Measurements from ENCODE around the gene CHMP2B. TPM values are rescaled to one million over a fixed set of nuclear protein-coding genes. Genes with fewer than 3 reads are reported as not detected.

Gene CHMP2B
- total RNA-seq, 4 donors from 2014 or later, result 33.5 to 41.6 (median 37.4) TPM

- H3K9me3 ChIP-seq, result peaks cover 0 to 8% (median 7%) of the 10 kb centered on the region in 3 donors
These were observed 27.5 kb upstream of the CHMP2B start for GRCh38 chr3:87199628-87200027.

GRCh38 chr3:87200060-87200647 lies 27.0 kb upstream of the CHMP2B start:
- WGBS, 2 donors, result 70 to 72% methylated on average over 3 of the region's 3 CpGs
- Histone ChIP-seq H3K27ac (no peak overlapping the region), H3K36me3 (no peaks in the 10 kb centered on the region), H3K9me3 (peaks cover 0 to 8% (median 7%) of the 10 kb centered on the region in 3 donors), H3K27me3 (no peaks in the 10 kb centered on the region), H3K4me1 (peaks cover 0 to 14% (median 0%) of the 10 kb centered on the region in 3 donors), H3K4me3 (no peak overlapping the region)
- intact Hi-C loops (cut with DNase I), result no loop called here
- no peak for TF ChIP-seq POLR2A (IDR thresholded peaks at IDR 0.05)
- no peak for TF ChIP-seq CTCF (IDR thresholded peaks at IDR 0.05)
- DNase-seq, result no peak

More at GRCh38 chr3:87199628-87200027, 27.5 kb upstream of the CHMP2B start:
- H3K27me3 ChIP-seq, result no peaks in the 10 kb centered on the region
- H3K4me3 ChIP-seq, result no peak overlapping the region
- no peaks in the 10 kb centered on the region for H3K36me3 ChIP-seq
- intact Hi-C loops (cut with DNase I), result no loop called here
- H3K27ac ChIP-seq, result no peak overlapping the region
- 68 to 76% methylated on average over 2 of the region's 2 CpGs for WGBS, 2 donors
- peaks cover 0 to 14% (median 0%) of the 10 kb centered on the region in 3 donors for H3K4me1 ChIP-seq
- no peak for DNase-seq
- no peak for TF ChIP-seq CTCF (IDR thresholded peaks at IDR 0.05)
- no peak for TF ChIP-seq POLR2A (IDR thresholded peaks at IDR 0.05)

- H3K4me1 ChIP-seq, result peaks cover 0 to 22% (median 0%) of the 10 kb centered on the region in 3 donors
- no peaks in the 10 kb centered on the region for H3K27me3 ChIP-seq
- WGBS, 2 donors, result 63 to 69% methylated on average over 1 of the region's 1 CpG
- H3K27ac ChIP-seq, result no peak overlapping the region
- TF ChIP-seq CTCF (IDR thresholded peaks at IDR 0.05), result no peak
- TF ChIP-seq POLR2A (IDR thresholded peaks at IDR 0.05), result no peak
- intact Hi-C loops (cut with DNase I), result no loop called here
- no peak for DNase-seq
- H3K4me3 ChIP-seq, result no peak overlapping the region
- no peaks in the 10 kb centered on the region for H3K9me3 ChIP-seq
- H3K36me3 ChIP-seq, result no peaks in the 10 kb centered on the region
These were observed 25.4 kb upstream of the CHMP2B start for GRCh38 chr3:87201727-87202126.

GRCh38 chr3:87203809-87204208 lies 23.3 kb upstream of the CHMP2B start:
- WGBS, 2 donors, result 30 to 50% methylated on average over 1 of the region's 1 CpG
- peaks cover 0 to 12% (median 0%) of the 10 kb centered on the region in 3 donors for H3K4me1 ChIP-seq
- no peak for DNase-seq
- no peaks in the 10 kb centered on the region for H3K36me3 ChIP-seq
- intact Hi-C loops (cut with DNase I), result no loop called here
- H3K27ac ChIP-seq, result no peak overlapping the region
- H3K4me3 ChIP-seq, result no peak overlapping the region
- no peaks in the 10 kb centered on the region for H3K27me3 ChIP-seq
- no peaks in the 10 kb centered on the region for H3K9me3 ChIP-seq
- TF ChIP-seq CTCF (IDR thresholded peaks at IDR 0.05) (no peak), POLR2A (IDR thresholded peaks at IDR 0.05) (no peak)

GRCh38 chr3:87206070-87206469 lies 21.0 kb upstream of the CHMP2B start:
- no peaks in the 10 kb centered on the region for H3K9me3 ChIP-seq
- no peak for TF ChIP-seq CTCF (IDR thresholded peaks at IDR 0.05)
- TF ChIP-seq POLR2A (IDR thresholded peaks at IDR 0.05), result no peak
- H3K27me3 ChIP-seq, result peaks cover 0 to 5% (median 0%) of the 10 kb centered on the region in 4 donors
- H3K27ac ChIP-seq, result no peak overlapping the region
- H3K4me3 ChIP-seq, result no peak overlapping the region
- WGBS, 2 donors, result 9 to 22% methylated on average over 2 of the region's 2 CpGs
- H3K36me3 ChIP-seq, result no peaks in the 10 kb centered on the region
- peaks cover 0 to 9% (median 0%) of the 10 kb centered on the region in 3 donors for H3K4me1 ChIP-seq
- DNase-seq, result no peak
- intact Hi-C loops (cut with DNase I), result no loop called here

Data from esophagus squamous epithelium (tissue), 5 donors.